Measurements from ENCODE around the gene PLXDC2.

PLXDC2 gene

GRCh38 chr10:20298417-20298816, 482.2 kb downstream of the PLXDC2 start:
- no peak for DNase-seq

DNA sequence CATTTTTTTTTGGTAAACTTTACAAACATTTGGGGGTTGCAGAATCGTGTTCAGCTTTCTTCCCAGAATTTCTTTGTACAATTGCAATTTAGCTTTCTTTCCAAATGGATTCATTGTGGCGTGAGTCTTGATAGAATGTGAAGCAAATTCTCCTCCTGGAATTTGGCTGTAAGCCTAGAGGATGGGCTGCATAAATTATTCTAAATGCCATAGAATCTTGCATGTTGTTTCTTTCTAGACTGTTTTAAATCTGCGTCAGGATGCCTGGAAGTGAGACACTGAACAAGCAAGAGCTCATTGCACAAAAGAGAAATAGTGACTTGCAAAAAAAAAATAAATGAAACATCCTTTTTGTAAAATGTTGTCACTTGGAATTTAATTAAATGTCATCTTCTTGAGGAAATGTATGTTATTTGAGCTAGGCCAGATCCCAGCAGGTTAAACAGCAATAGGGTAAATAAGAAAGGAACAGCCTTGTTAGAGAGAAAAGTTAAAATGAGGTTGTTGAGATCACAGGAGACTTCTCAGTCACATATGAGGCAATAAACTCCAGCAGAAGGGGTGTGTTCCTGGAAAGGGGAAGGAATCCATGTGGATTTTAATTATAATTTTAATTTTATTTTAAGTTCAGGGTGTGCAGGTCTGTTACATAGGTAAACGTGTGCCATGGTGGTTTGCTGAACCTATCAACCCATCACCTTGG, 483.0 kb downstream of the PLXDC2 start:
- DNase-seq, result no peak

DNA sequence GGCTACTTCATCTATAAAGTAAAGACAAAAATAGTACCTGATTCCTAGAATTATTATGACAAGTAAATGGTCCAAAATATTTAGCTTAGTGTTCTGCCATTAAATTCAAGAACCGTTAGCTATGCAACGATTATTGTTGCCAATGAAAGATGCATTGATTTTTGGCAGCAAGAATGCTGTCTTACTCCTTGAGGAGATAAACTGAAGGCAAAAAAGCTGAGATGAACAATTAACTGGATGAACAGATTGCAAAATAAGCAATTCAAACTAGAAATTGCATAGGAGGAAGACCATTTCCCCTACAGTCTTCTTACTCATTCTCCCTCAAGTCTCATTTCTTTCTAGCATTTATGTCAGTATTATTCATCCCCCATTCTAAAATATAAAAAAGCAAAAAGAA, 484.5 kb downstream of the PLXDC2 start:
- no peak for DNase-seq

- no peak for DNase-seq
Measured at GRCh38 chr10:20302033-20302432, 485.8 kb downstream of the PLXDC2 start.

- DNase-seq, result no peak
Measured at GRCh38 chr10:20303453-20304152, 487.4 kb downstream of the PLXDC2 start.

GRCh38 chr10:20313665-20314064, 497.4 kb downstream of the PLXDC2 start:
- DNase-seq, result no peak

- no peak for DNase-seq
Measured at GRCh38 chr10:20314431-20314830, 498.2 kb downstream of the PLXDC2 start.

- DNase-seq, result no peak
Measured at GRCh38 chr10:20327954-20328353, 511.7 kb downstream of the PLXDC2 start.

- no peak for DNase-seq
Measured at GRCh38 chr10:20330246-20330645, 514.0 kb downstream of the PLXDC2 start.

DNA sequence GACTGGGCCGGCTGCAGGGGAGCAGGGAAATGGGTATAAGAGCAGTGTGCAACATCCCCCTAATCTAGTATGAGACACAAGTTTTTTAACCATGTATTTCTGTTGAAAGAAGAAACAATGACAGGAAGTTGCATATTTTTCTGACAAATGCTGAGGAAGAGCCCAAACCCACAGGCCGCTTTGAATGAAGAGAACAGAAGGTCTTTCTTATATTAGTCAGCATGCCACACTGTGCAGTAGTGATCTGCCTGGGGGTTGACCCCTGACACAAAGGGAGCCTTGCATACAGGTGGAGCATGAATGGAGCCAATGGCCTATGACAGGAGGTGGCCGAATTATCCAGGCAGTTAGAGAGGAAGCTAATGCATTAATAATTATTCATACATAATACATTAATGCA, 518.3 kb downstream of the PLXDC2 start:
- DNase-seq, result no peak
